HepG2 (cell line): ENCODE data around the gene HSD11B1L. TPM values are rescaled to one million over a fixed set of nuclear protein-coding genes. Genes with fewer than 3 reads are reported as not detected.

Experiments
- EZH2 ChIP-seq: conservative IDR thresholded peaks from 2 replicates; pipeline ENCODE4 v1.6.1; 2012; ENCODE audit warnings: mild to moderate bottlenecking, low read depth, low read length, moderate library complexity
- FOXO1 ChIP-seq: sonication (generic); formaldehyde crosslinking; IDR thresholded peaks from 2 replicates; pipeline ENCODE4 v1.4.0; 2020; ENCODE audit warnings: missing genetic modification reagents
- JARID2 ChIP-seq: sonication (generic); formaldehyde crosslinking; IDR thresholded peaks from 2 replicates; pipeline ENCODE4 v1.8.1; 2023; ENCODE audit warnings: missing genetic modification reagents, inconsistent platforms; ENCODE audit not compliant: insufficient replicate concordance
- KDM6A ChIP-seq: IDR thresholded peaks from 2 replicates; pipeline ENCODE4 v1.6.1; 2016; ENCODE audit warnings: low read depth
- KIAA2018 ChIP-seq: sonication (generic); formaldehyde crosslinking; IDR thresholded peaks from 2 replicates; pipeline ENCODE4 v1.5.0; 2020; ENCODE audit warnings: mild to moderate bottlenecking, missing genetic modification reagents, borderline replicate concordance
- ZHX1 ChIP-seq: sonication (generic); formaldehyde crosslinking; IDR thresholded peaks from 2 replicates; pipeline ENCODE4 v1.8.1; 2022; ENCODE audit warnings: low read depth, mild to moderate bottlenecking, missing genetic modification reagents
- ZNF10 ChIP-seq: sonication (generic); formaldehyde crosslinking; IDR thresholded peaks from 2 replicates; pipeline ENCODE4 v1.4.0; 2020; ENCODE audit warnings: mild to moderate bottlenecking, low read depth, missing genetic modification reagents, borderline replicate concordance
- ZNF124 ChIP-seq: sonication (generic); formaldehyde crosslinking; IDR thresholded peaks from 2 replicates; pipeline ENCODE4 v1.4.0; 2020; ENCODE audit warnings: missing genetic modification reagents
- ZNF276 ChIP-seq: sonication (generic); formaldehyde crosslinking; IDR thresholded peaks from 2 replicates; pipeline ENCODE4 v1.4.0; 2020; ENCODE audit warnings: mild to moderate bottlenecking, low read depth, missing genetic modification reagents
- ZNF569 ChIP-seq: sonication (generic); formaldehyde crosslinking; IDR thresholded peaks from 2 replicates; pipeline ENCODE4 v1.5.0; 2020; ENCODE audit warnings: mild to moderate bottlenecking, missing genetic modification reagents, moderate library complexity, borderline replicate concordance
- ZNF605 ChIP-seq: sonication (generic); formaldehyde crosslinking; IDR thresholded peaks from 2 replicates; pipeline ENCODE4 v1.8.0; 2022; ENCODE audit warnings: mild to moderate bottlenecking, missing genetic modification reagents
- polyA plus RNA-seq, 8 experiments: library from polyadenylated mRNA; depleted of rRNA in 3 of 8; stranded (reverse) in 7 of 8; unstranded in 1 of 8; fragments of >200 nt; fragmentation: Illumina TruSeq in 4 of 8; extraction: Trizol in 4 of 8; gene quantifications; 2 replicates each; pipeline versions ENCODE4 v1.2.1 to v1.2.3, GENCODE V29; 2011 to 2016; ENCODE audit warnings: low read depth in 4 of 8, missing spikeins in 1 of 8, mixed read lengths in 1 of 8; ENCODE audit not compliant: insufficient read depth in 1 of 8
- total RNA-seq, 5 experiments: library from RNA; depleted of rRNA; stranded (reverse); fragments of >200 nt; fragmentation: Illumina TruSeq; extraction: Trizol; gene quantifications; 2 replicates each; pipeline ENCODE4 v1.2.3, GENCODE V29; 2016; ENCODE audit warnings: low read depth in 1 of 5

The HSD11B1L gene
- total and polyA plus RNA-seq, 2 of the 13 experiments (the other 11 are each of a cell fraction or from before 2014, with no cell fraction given), result 2.8 to 3.9 TPM

- no peak for TF ChIP-seq ZNF276 (CRISPR knock-in tag)
- TF ChIP-seq ZNF124, result no peak
- no peak for TF ChIP-seq JARID2 (CRISPR knock-in tag)
- peak; percentile 92; the same call in 1 of the 2 replicates for TF ChIP-seq ZHX1 (CRISPR knock-in tag)
- TF ChIP-seq ZNF569, result no peak
- no peak for TF ChIP-seq EZH2
- no peak for TF ChIP-seq ZNF10 (CRISPR knock-in tag)
- TF ChIP-seq KIAA2018, result no peak
- no peak for TF ChIP-seq KDM6A (CRISPR knock-in tag)
- peak; percentile 77 for TF ChIP-seq ZNF605 (CRISPR knock-in tag)
- no peak; the same call in 1 of the 2 replicates for TF ChIP-seq FOXO1 (CRISPR knock-in tag)
These were observed at the start of gene HSD11B1L, which contains the start of gene MICOS13 (continued) for GRCh38 chr19:5680437-5681368.
